Measurements from ENCODE around the gene NHLRC1. TPM values are rescaled to one million over a fixed set of nuclear protein-coding genes. Genes with fewer than 3 reads are reported as not detected.

NHLRC1 gene
- total RNA-seq, 2 donors from 2014 or later = 0.85 to 1.2 TPM

- H3K9me3 ChIP-seq = no peaks in the 10 kb centered on the region
- H3K4me1 ChIP-seq (ENCODE audit: control insufficient read depth in 1 of 2, low read depth in 2 of 2) = no peaks in the 10 kb centered on the region
- DNase-seq (ENCODE audit: low spot score) (no peak), ATAC-seq (ENCODE audit: insufficient number of reproducible peaks, low FRiP score, low read depth) (no peak)
- no peak for TF ChIP-seq CTCF (IDR thresholded peaks at IDR 0.05)
- no peak overlapping the region for H3K4me3 ChIP-seq
- no peak overlapping the region for H3K27ac ChIP-seq
- H3K36me3 ChIP-seq = no peaks in the 10 kb centered on the region
- H3K27me3 ChIP-seq (replicated peaks; ENCODE audit: insufficient read depth) = no peaks in the 10 kb centered on the region
Observed at GRCh38 chr6:18088419-18089296, 33.8 kb downstream of the NHLRC1 start.

- no peak for ATAC-seq (ENCODE audit: insufficient number of reproducible peaks, low FRiP score, low read depth)
- TF ChIP-seq CTCF (IDR thresholded peaks at IDR 0.05) = no peak
Observed at GRCh38 chr6:18087396-18088165, 34.9 kb downstream of the NHLRC1 start.

GRCh38 chr6:18081025-18081668 lies 41.3 kb downstream of the NHLRC1 start:
- ATAC-seq (ENCODE audit: insufficient number of reproducible peaks, low FRiP score, low read depth) = no peak

More at GRCh38 chr6:18087396-18088165, 34.9 kb downstream of the NHLRC1 start:
- DNase-seq (ENCODE audit: low spot score) = no peak
- Histone ChIP-seq H3K36me3 (no peaks in the 10 kb centered on the region), H3K27ac (no peak overlapping the region), H3K27me3 (replicated peaks; ENCODE audit: insufficient read depth) (no peaks in the 10 kb centered on the region), H3K9me3 (no peaks in the 10 kb centered on the region), H3K4me1 (ENCODE audit: control insufficient read depth in 1 of 2, low read depth in 2 of 2) (no peaks in the 10 kb centered on the region), H3K4me3 (no peak overlapping the region)

GRCh38 chr6:18080544-18080943 lies 41.9 kb downstream of the NHLRC1 start:
- no peak for TF ChIP-seq CTCF (IDR thresholded peaks at IDR 0.05)
- no peak for ATAC-seq (ENCODE audit: insufficient number of reproducible peaks, low FRiP score, low read depth)
- no peak for DNase-seq (ENCODE audit: low spot score)

More at GRCh38 chr6:18081025-18081668, 41.3 kb downstream of the NHLRC1 start:
- no peak overlapping the region for H3K4me3 ChIP-seq
- TF ChIP-seq CTCF (IDR thresholded peaks at IDR 0.05) = no peak
- H3K36me3 ChIP-seq = no peaks in the 10 kb centered on the region
- no peaks in the 10 kb centered on the region for H3K9me3 ChIP-seq
- H3K27ac ChIP-seq = no peak overlapping the region
- no peak for DNase-seq (ENCODE audit: low spot score)
- no peaks in the 10 kb centered on the region for H3K4me1 ChIP-seq (ENCODE audit: control insufficient read depth in 1 of 2, low read depth in 2 of 2)
- no peaks in the 10 kb centered on the region for H3K27me3 ChIP-seq (replicated peaks; ENCODE audit: insufficient read depth)

GRCh38 chr6:18078866-18079265 lies 43.6 kb downstream of the NHLRC1 start:
- H3K9me3 ChIP-seq = no peaks in the 10 kb centered on the region
- no peaks in the 10 kb centered on the region for H3K36me3 ChIP-seq
- ATAC-seq (ENCODE audit: insufficient number of reproducible peaks, low FRiP score, low read depth) = no peak
- no peak for TF ChIP-seq CTCF (IDR thresholded peaks at IDR 0.05)
- no peaks in the 10 kb centered on the region for H3K4me1 ChIP-seq (ENCODE audit: control insufficient read depth in 1 of 2, low read depth in 2 of 2)
- H3K27me3 ChIP-seq (replicated peaks; ENCODE audit: insufficient read depth) = no peaks in the 10 kb centered on the region
- no peak overlapping the region for H3K4me3 ChIP-seq
- DNase-seq (ENCODE audit: low spot score) = no peak
- H3K27ac ChIP-seq = no peak overlapping the region

More at GRCh38 chr6:18080544-18080943, 41.9 kb downstream of the NHLRC1 start:
- H3K4me1 ChIP-seq (ENCODE audit: control insufficient read depth in 1 of 2, low read depth in 2 of 2) = no peaks in the 10 kb centered on the region
- no peak overlapping the region for H3K27ac ChIP-seq
- H3K36me3 ChIP-seq = no peaks in the 10 kb centered on the region
- H3K4me3 ChIP-seq = no peak overlapping the region
- H3K27me3 ChIP-seq (replicated peaks; ENCODE audit: insufficient read depth) = no peaks in the 10 kb centered on the region
- H3K9me3 ChIP-seq = no peaks in the 10 kb centered on the region
